Neural progenitor cell (in vitro differentiated cells): ENCODE results near the gene ARF5.

Source experiments
- EZH2 ChIP-seq: fragments of 200-600 bp; sonication (generic); IDR thresholded peaks from 2 replicates; pipeline ENCODE4 v1.6.1; 2017; ENCODE audit warnings: antibody characterized with exemption, mild to moderate bottlenecking, moderate library complexity
- TF ChIP-seq, protein P1 (sequence below): fragments of 200-600 bp; sonication (generic); IDR thresholded peaks from 2 replicates; pipeline ENCODE4 v1.5.1; 2017; ENCODE audit warnings: antibody characterized with exemption, mild to moderate bottlenecking

DNA sequence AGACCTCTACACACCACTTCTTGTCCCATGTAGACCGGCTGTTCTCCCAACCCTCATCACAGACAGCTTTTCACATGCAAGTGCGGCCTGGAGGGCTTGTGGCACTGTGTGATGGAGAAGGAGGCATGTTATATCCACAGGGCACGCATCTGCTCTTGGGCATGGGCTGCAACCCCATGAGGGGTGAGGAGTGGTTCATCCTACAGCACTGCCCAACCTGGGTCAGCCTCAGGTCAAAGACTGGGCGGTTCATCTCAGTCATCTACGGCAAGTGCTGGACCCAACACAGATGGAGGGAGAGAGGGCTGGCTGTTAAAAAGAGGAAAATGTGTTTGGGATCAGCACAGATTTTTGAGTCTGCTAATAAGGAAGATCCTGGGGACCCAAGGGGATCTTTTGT, 7.5 kb downstream of the ARF5 start:
- TF ChIP-seq, protein P1, sequence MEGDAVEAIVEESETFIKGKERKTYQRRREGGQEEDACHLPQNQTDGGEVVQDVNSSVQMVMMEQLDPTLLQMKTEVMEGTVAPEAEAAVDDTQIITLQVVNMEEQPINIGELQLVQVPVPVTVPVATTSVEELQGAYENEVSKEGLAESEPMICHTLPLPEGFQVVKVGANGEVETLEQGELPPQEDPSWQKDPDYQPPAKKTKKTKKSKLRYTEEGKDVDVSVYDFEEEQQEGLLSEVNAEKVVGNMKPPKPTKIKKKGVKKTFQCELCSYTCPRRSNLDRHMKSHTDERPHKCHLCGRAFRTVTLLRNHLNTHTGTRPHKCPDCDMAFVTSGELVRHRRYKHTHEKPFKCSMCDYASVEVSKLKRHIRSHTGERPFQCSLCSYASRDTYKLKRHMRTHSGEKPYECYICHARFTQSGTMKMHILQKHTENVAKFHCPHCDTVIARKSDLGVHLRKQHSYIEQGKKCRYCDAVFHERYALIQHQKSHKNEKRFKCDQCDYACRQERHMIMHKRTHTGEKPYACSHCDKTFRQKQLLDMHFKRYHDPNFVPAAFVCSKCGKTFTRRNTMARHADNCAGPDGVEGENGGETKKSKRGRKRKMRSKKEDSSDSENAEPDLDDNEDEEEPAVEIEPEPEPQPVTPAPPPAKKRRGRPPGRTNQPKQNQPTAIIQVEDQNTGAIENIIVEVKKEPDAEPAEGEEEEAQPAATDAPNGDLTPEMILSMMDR = no peak
- TF ChIP-seq EZH2 = no peak
